HG02763 (cell line): ENCODE data around the gene TAAR9.

Experiments used
- ATAC-seq: cut with Tn5 transposase; IDR thresholded peaks from one replicate; pipeline ENCODE4 v1.9.1; 2021; ENCODE audit warnings: mild to moderate bottlenecking, moderate library complexity; ENCODE audit not compliant: unreplicated experiment

TAAR9 gene

GRCh38 chr6:132584698-132585097 lies 46.6 kb downstream of the TAAR9 start:
- ATAC-seq: no peak

GRCh38 chr6:132587424-132587823 lies 49.3 kb downstream of the TAAR9 start:
- ATAC-seq: no peak
